Suprapubic skin (tissue), 3 donors: ENCODE data around the gene LRMDA.

ENCODE experiments used
- CTCF ChIP-seq, 2 donors: fragments of 200-600 bp in 1 of 2; fragments of 450-650 bp in 1 of 2; sonication (generic) in 1 of 2; IDR thresholded peaks; one replicate each; pipeline ENCODE4 v1.5.1; 2016 to 2019; ENCODE audit warnings: antibody characterized with exemption in 2 of 2, mild to moderate bottlenecking in 1 of 2, moderate library complexity in 1 of 2
- POLR2AphosphoS5 ChIP-seq, 3 donors: sonication (generic); formaldehyde crosslinking; IDR thresholded peaks; one replicate each; pipeline ENCODE4 v1.6.1; 2017; ENCODE audit warnings: antibody characterized with exemption in 3 of 3

- TF ChIP-seq CTCF (IDR thresholded peaks at IDR 0.05) (no peak), POLR2AphosphoS5 (IDR thresholded peaks at IDR 0.05) (no peak)
Measured at GRCh38 chr10:76038696-76039095, 607.3 kb downstream of the LRMDA start.
